ENCODE results near the gene TANGO6. TPM values are rescaled to one million over a fixed set of nuclear protein-coding genes. Genes with fewer than 3 reads are reported as not detected.

TANGO6 gene
- total RNA-seq, 1 donor from 2014 or later: 21.1 TPM

DNA sequence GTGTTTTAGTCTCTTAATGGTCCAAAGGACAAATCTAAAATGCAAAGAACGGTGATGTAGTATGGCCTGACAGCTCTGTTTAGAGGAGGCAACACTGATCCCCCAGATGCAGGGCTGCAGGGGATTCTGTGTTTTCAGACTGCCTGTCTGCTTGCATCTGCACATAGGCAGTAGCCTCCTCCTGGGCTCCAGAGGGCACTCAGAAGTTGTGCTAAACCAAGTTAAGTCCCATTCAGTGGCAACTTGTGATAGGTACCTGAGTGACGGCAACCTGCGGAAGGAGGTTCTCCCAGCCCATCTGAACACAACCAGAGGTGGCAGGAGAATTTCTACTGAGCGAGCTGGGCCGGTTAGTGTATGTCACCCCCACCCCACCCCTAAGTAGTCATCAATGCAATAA, 272.0 kb downstream of the TANGO6 start:
- Mint-ChIP-seq H3K4me3 (no peak overlapping the region), H3K27me3 (ENCODE audit: low read depth) (peaks cover 2% of the 10 kb centered on the region), H3K27ac (ENCODE audit: unreplicated experiment) (no peak overlapping the region), H3K4me1 (peaks cover 4% of the 10 kb centered on the region), H3K36me3 (ENCODE audit: low read depth) (peaks cover 18% of the 10 kb centered on the region), H3K9me3 (no peaks in the 10 kb centered on the region)
- no peak for DNase-seq (ENCODE audit: low read depth, low spot score)
- TF ChIP-seq, protein P1, sequence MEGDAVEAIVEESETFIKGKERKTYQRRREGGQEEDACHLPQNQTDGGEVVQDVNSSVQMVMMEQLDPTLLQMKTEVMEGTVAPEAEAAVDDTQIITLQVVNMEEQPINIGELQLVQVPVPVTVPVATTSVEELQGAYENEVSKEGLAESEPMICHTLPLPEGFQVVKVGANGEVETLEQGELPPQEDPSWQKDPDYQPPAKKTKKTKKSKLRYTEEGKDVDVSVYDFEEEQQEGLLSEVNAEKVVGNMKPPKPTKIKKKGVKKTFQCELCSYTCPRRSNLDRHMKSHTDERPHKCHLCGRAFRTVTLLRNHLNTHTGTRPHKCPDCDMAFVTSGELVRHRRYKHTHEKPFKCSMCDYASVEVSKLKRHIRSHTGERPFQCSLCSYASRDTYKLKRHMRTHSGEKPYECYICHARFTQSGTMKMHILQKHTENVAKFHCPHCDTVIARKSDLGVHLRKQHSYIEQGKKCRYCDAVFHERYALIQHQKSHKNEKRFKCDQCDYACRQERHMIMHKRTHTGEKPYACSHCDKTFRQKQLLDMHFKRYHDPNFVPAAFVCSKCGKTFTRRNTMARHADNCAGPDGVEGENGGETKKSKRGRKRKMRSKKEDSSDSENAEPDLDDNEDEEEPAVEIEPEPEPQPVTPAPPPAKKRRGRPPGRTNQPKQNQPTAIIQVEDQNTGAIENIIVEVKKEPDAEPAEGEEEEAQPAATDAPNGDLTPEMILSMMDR (conservative IDR thresholded peaks at IDR 0.05): no peak

DNA sequence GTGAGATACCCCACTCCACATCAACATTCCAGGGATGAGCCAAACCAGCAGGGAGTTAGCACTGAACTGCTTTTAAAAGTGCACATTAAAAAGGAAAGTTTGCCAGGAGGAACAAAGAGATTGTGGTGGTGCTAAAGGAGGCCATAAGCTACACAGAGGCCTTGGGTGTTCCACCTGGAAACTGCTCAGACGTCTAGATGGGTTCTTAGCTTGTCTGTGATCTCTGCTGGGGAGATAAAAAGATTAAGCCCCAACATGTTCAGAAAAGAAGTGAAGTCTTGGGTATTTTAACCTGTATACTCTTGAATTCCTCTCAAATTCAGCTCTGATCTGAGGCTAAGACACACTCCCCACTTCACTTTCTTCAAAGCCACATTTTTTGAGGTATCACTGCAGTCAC, 272.5 kb downstream of the TANGO6 start:
- no peak overlapping the region for H3K27ac Mint-ChIP-seq (ENCODE audit: unreplicated experiment)
- no peaks in the 10 kb centered on the region for H3K27me3 Mint-ChIP-seq (ENCODE audit: low read depth)
- H3K4me1 Mint-ChIP-seq: peaks cover 4% of the 10 kb centered on the region
- H3K4me3 Mint-ChIP-seq: no peak overlapping the region
- H3K9me3 Mint-ChIP-seq: no peaks in the 10 kb centered on the region
- peaks cover 21% of the 10 kb centered on the region for H3K36me3 Mint-ChIP-seq (ENCODE audit: low read depth)
- DNase-seq (ENCODE audit: low read depth, low spot score): no peak
- TF ChIP-seq, protein P1 (conservative IDR thresholded peaks at IDR 0.05): no peak

GRCh38 chr16:69116256-69116875, 273.0 kb downstream of the TANGO6 start:
- Mint-ChIP-seq H3K36me3 (ENCODE audit: low read depth) (peaks cover 26% of the 10 kb centered on the region), H3K9me3 (no peaks in the 10 kb centered on the region), H3K4me3 (no peak overlapping the region), H3K27me3 (ENCODE audit: low read depth) (no peaks in the 10 kb centered on the region), H3K27ac (ENCODE audit: unreplicated experiment) (no peak overlapping the region), H3K4me1 (peaks cover 4% of the 10 kb centered on the region)
- DNase-seq (ENCODE audit: low read depth, low spot score): no peak
- TF ChIP-seq, protein P1 (conservative IDR thresholded peaks at IDR 0.05): no peak

- H3K36me3 Mint-ChIP-seq (ENCODE audit: low read depth): peaks cover 27% of the 10 kb centered on the region
- DNase-seq (ENCODE audit: low read depth, low spot score): no peak
- H3K4me3 Mint-ChIP-seq: no peak overlapping the region
- TF ChIP-seq, protein P1 (conservative IDR thresholded peaks at IDR 0.05): no peak
- no peaks in the 10 kb centered on the region for H3K9me3 Mint-ChIP-seq
- peaks cover 4% of the 10 kb centered on the region for H3K4me1 Mint-ChIP-seq
- H3K27ac Mint-ChIP-seq (ENCODE audit: unreplicated experiment): no peak overlapping the region
- H3K27me3 Mint-ChIP-seq (ENCODE audit: low read depth): no peaks in the 10 kb centered on the region
Observed at GRCh38 chr16:69116906-69117305, 273.6 kb downstream of the TANGO6 start.

DNA sequence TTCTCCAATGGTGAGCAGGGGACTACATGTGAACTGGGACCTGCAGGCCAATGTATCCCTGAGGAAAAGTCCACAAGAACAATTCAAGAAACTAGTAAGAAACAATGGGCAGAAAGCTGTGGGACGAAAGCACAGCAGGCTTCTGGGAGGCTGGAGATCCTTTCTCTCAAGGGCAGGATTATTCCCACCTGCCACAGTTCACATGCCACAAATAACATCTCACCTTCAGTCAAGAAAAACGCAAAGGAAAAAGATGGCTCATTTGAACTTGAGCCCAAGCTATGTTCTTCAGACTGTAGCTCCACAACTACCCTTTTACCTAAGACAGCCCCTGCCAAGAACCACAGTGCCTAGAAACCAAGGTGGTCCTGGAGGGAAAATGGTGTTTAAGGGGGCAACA, 275.1 kb downstream of the TANGO6 start:
- Mint-ChIP-seq H3K27ac (ENCODE audit: unreplicated experiment) (no peak overlapping the region), H3K4me3 (no peak overlapping the region), H3K9me3 (no peaks in the 10 kb centered on the region), H3K36me3 (ENCODE audit: low read depth) (peaks cover 27% of the 10 kb centered on the region), H3K27me3 (ENCODE audit: low read depth) (no peaks in the 10 kb centered on the region), H3K4me1 (no peaks in the 10 kb centered on the region)
- TF ChIP-seq, protein P1 (conservative IDR thresholded peaks at IDR 0.05): no peak
- DNase-seq (ENCODE audit: low read depth, low spot score): no peak

Measured in neural crest cell (in vitro differentiated cells).